ENCODE measurements around the gene HAAO. TPM values are rescaled to one million over a fixed set of nuclear protein-coding genes. Genes with fewer than 3 reads are reported as not detected.

The HAAO gene
- total RNA-seq, 1 experiment from 2014 or later = 6.6 TPM

DNA sequence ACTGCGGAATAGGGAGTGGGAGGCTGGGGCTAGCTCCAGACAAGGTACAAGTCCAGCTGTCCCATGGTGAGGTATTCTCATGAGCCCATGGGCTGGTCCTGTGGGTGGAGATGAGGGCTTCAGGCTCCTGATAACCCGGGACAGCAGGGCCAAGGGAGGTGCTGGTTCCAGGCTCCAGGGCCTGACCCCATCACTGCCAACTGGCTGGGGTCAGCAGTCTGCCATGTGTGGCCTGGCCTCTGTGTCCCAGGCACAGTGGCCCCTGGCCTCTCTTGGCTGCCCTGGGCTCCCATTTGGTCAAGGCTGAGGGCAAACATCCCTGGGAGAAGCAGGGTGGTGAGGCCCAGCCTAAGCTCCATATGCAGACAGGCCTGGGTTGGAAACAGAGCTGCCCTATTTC, 27.5 kb downstream of the HAAO start:
- Histone ChIP-seq H3K23me2 (ENCODE audit: insufficient read length, low read depth, low read length, poor library complexity, severe bottlenecking) (no peaks in the 10 kb centered on the region), H2BK120ac (ENCODE audit: low read depth, low read length, poor library complexity, severe bottlenecking) (no peak overlapping the region), H3K4me1 (ENCODE audit: insufficient read depth, low read length) (no peaks in the 10 kb centered on the region), H3K23ac (ENCODE audit: insufficient read length, low read depth, low read length) (no peak overlapping the region), H4K5ac (ENCODE audit: insufficient read length, low read depth, low read length) (no peak overlapping the region), H3K9ac (ENCODE audit: extremely low read depth, insufficient read length, low read length) (no peak overlapping the region), H3K27ac (ENCODE audit: insufficient read length, low read depth, low read length) (no peak overlapping the region), H3K79me2 (ENCODE audit: insufficient read depth, low read length) (no peaks in the 10 kb centered on the region), H3K14ac (ENCODE audit: insufficient read depth, low read length) (no peak overlapping the region; the same call in 1 of the 2 replicates), H2BK5ac (ENCODE audit: insufficient read length, low read length) (no peak overlapping the region), H3K4ac (ENCODE audit: low read depth, low read length) (no peak overlapping the region), H3K56ac (ENCODE audit: insufficient read length, low read depth, low read length) (no peak overlapping the region), H3K79me1 (ENCODE audit: insufficient read depth, low read depth, low read length, poor library complexity, severe bottlenecking) (no peaks in the 10 kb centered on the region), H2AK5ac (ENCODE audit: insufficient read length, low read length) (no peak overlapping the region), H3K9me3 (ENCODE audit: control insufficient read depth, low read depth, low read length) (no peaks in the 10 kb centered on the region), H3T11ph (ENCODE audit: low read length) (no peak overlapping the region), H2BK20ac (ENCODE audit: low read depth, low read length, poor library complexity, severe bottlenecking) (no peak overlapping the region), H4K91ac (ENCODE audit: insufficient read length, low read depth, low read length) (no peak overlapping the region), H2AFZ (ENCODE audit: low read length) (no peak overlapping the region), H4K20me1 (ENCODE audit: control insufficient read depth, insufficient read depth, insufficient read length) (no peaks in the 10 kb centered on the region), H3K18ac (ENCODE audit: insufficient read length, low read depth, low read length) (no peak overlapping the region), H4K8ac (replicated peaks; ENCODE audit: insufficient read length, low read depth, low read length) (no peak overlapping the region), H2BK12ac (ENCODE audit: insufficient read length, low read depth, low read length) (no peak overlapping the region), H3K27me3 (ENCODE audit: insufficient read depth, low read length) (no peaks in the 10 kb centered on the region), H2BK15ac (ENCODE audit: low read depth, low read length) (no peak overlapping the region), H3K4me2 (ENCODE audit: insufficient read depth, insufficient read length, low read length) (no peak overlapping the region)
- no peak for DNase-seq
- TF ChIP-seq CTCF (conservative IDR thresholded peaks at IDR 0.05) = no peak
- Mint-ChIP-seq H3K27me3 (ENCODE audit: low read depth) (no peaks in the 10 kb centered on the region), H3K36me3 (ENCODE audit: insufficient read depth in 1 of 3, low read depth in 3 of 3) (peaks cover 4 to 9% (median 5%) of the 10 kb centered on the region in 3 experiments; a peak in 6 of 7 replicates), H3K4me1 (peaks cover 10 to 30% of the 10 kb centered on the region in 2 experiments), H3K9me3 (no peaks in the 10 kb centered on the region), H3K27ac (no peak overlapping the region; a peak in 2 of 7 replicates), H3K4me3 (no peak overlapping the region)
- WGBS (ENCODE audit: extremely low coverage, insufficient read length, low lambda C conversion rate) = no CpG with 5 or more reads among the region's 2 CpGs

Data from H9 (cell line).